ENCODE measurements around the gene SHISA6.

DNA sequence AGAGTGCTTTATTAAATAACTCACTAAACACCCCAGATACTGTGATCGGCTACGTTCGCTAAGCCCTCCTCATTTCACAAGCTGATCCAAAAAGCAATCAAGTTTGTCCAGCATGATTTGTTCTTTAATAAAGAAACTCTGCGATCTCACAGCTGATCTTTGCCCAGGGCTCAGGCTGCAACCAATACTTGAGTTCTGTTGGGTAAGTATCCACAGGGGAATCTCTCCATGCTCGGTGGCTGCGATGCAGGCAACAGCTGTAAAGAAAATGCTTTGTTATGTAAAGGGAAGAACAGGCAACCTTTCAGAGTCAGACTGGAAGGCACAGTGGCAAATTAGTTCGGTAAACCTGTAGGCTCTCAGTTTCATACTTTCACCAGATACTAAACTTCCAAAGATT is 67.5 kb downstream of the SHISA6 start:
- TF ChIP-seq POLR2A (IDR thresholded peaks at IDR 0.05) = no peak
- TF ChIP-seq CTCF (IDR thresholded peaks at IDR 0.05) = no peak

All from heart left ventricle (tissue), 13 donors.